Retina (tissue), 1 donor: ENCODE data around the gene TSPAN14.

Experiments
- DNase-seq: peaks from one replicate; pipeline ENCODE4 v3.0.0-alpha.2; 2016

The TSPAN14 gene

GRCh38 chr10:80491251-80492102, 37.4 kb downstream of the TSPAN14 start:
- DNase-seq, result no peak

GRCh38 chr10:80492848-80493521, 38.9 kb downstream of the TSPAN14 start:
- no peak for DNase-seq

- peak; percentile 44 for DNase-seq
Measured at GRCh38 chr10:80493522-80494051, 39.5 kb downstream of the TSPAN14 start.

DNA sequence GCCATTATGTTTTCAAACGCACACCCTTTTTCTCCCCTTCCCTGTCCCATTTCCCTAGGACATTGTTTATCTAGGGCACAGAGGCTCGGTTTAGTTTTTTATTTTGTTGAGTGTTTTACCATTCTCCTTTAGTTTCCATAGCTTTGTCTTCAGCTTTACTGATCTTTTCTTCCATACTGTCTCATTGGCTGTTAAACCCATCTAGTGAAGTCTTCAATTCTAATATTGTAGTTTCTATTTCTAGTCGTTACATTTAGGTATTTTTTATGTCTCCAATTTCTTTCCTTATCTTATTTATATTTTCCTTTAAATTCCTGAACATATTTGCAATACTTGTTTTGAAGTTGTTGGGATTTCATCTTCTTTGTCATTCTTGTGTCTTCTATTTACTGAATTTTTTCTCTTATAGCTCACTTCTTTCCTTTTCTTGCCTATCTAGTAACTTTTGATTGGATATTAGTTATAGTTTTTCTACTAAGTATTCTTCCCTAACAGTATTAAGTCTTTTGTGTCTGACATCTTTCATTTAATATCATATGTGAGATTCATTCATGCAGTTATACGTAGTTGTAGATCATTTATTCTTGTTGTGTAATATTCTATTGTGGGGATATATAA, 42.6 kb downstream of the TSPAN14 start:
- no peak for DNase-seq

- DNase-seq, result no peak
Measured at GRCh38 chr10:80497187-80498077, 43.3 kb downstream of the TSPAN14 start.

- DNase-seq, result no peak
Measured at GRCh38 chr10:80498078-80498832, 44.1 kb downstream of the TSPAN14 start.

GRCh38 chr10:80498833-80499741, 45.0 kb downstream of the TSPAN14 start:
- peak; percentile 79 for DNase-seq

- DNase-seq, result no peak
Measured at GRCh38 chr10:80500572-80501380, 46.7 kb downstream of the TSPAN14 start.

DNA sequence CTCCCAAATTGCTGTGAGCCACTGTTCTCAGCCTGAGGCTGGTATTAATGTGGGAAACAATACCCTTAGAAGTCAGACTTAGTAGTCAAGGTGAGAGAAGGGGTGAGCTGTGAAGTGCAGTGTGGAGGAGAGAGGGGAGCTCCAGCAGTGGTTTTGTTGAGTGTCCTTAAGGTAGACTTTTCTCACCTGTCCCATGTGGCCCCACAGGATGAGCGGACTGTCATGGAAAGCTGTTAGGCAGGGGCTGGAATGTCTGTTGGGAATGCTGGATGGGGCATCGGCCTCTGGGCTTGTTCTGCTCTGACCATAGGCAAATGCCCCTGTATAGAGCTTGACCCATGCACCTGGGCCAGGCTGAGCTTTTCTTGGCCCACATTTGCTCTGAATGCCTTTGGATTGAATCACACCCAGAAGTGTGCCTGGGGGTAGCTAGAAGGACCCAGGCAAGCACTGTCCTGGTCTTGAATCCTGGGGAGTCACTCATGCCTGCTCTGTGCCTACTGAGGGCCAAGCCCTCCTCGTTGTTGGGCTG, 47.3 kb downstream of the TSPAN14 start:
- DNase-seq, result no peak

GRCh38 chr10:80501913-80502521, 47.9 kb downstream of the TSPAN14 start:
- no peak for DNase-seq

- DNase-seq, result no peak
Measured at GRCh38 chr10:80502621-80503583, 48.8 kb downstream of the TSPAN14 start.

- no peak for DNase-seq
Measured at GRCh38 chr10:80503584-80504157, 49.6 kb downstream of the TSPAN14 start.

DNA sequence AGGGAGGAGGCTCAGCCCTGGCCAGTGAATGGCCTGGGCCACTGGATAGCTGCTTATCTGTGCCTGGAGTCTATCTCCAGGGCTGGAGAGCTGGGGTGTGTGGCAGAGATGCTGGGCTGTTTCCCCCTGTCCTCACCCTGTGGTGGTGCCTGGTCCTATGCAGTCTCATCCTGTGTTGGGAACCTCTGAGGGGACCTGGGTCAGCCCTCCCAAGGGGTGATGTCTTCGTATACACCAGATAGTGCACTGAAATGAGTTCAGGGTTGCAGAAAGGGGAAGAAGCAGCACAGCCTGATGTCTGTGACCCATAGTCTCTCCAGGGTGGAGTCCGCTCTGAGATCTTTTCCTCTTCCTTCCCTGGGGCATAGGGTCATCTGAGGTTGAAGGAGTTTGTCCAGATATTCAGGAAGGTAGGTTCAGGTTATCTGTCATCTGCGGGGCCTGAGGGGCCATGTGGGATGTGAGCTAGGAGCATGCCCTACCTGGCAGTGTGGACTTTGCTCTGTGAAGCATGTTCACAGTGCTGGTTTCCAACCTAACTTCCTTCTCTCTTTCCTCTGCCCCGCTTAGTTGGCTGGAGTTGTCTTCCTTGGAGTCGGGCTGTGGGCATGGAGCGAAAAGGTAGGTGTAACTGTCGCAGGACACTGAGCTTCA, 50.2 kb downstream of the TSPAN14 start:
- no peak for DNase-seq

GRCh38 chr10:80504897-80505465, 50.9 kb downstream of the TSPAN14 start:
- no peak for DNase-seq

- DNase-seq, result no peak
Measured at GRCh38 chr10:80506189-80506575, 52.1 kb downstream of the TSPAN14 start.

- DNase-seq, result no peak
Measured at GRCh38 chr10:80506836-80507487, 52.9 kb downstream of the TSPAN14 start.
